ENCODE results near the gene POLR2L. TPM values are rescaled to one million over a fixed set of nuclear protein-coding genes. Genes with fewer than 3 reads are reported as not detected.
A peak's percentile ranks its signal among the peaks of the same experiment; 100 is the strongest.

POLR2L gene
- total RNA-seq, 1 experiment from 2014 or later, result 117 TPM

- Histone ChIP-seq H3K4me1 (ENCODE audit: insufficient read depth, low read length, poor library complexity, severe bottlenecking) (peaks cover 25% of the 10 kb centered on the region), H3K9me3 (ENCODE audit: low read depth, low read length, poor library complexity, severe bottlenecking) (no peaks in the 10 kb centered on the region), H3K36me3 (ENCODE audit: insufficient read depth, low read length, poor library complexity, severe bottlenecking) (no peaks in the 10 kb centered on the region), H3K27ac (ENCODE audit: low read depth, low read length, poor library complexity, severe bottlenecking) (no peak overlapping the region), H3K27me3 (replicated peaks; ENCODE audit: insufficient read depth, low read depth, low read length, poor library complexity) (no peaks in the 10 kb centered on the region), H3K4me3 (ENCODE audit: low read depth, low read length, poor library complexity, severe bottlenecking) (peak overlapping the region; percentile 49)
- TF ChIP-seq EZH2 (IDR thresholded peaks at IDR 0.05; ENCODE audit: borderline replicate concordance, low read depth, low read length, poor library complexity, severe bottlenecking), result no peak
- POLR2A ChIA-PET (ENCODE audit: low non-redundant PET), result no interaction called here
- DNase-seq (ENCODE audit: low spot score), result peak; percentile 86
- no TSS peak for BruUV-seq (replicated peaks)
- CTCF ChIA-PET, result no interaction called here
- intact Hi-C loops (cut with micrococcal nuclease; ENCODE audit: unreplicated experiment), result no loop called here
These were observed 11.8 kb downstream of the POLR2L start for GRCh38 chr11:830295-831117.

- TF ChIP-seq CTCF (conservative IDR thresholded peaks at IDR 0.05; ENCODE audit: low read depth, low read length) (no peak), EZH2 (IDR thresholded peaks at IDR 0.05; ENCODE audit: borderline replicate concordance, low read depth, low read length, poor library complexity, severe bottlenecking) (no peak)
- Histone ChIP-seq H3K36me3 (ENCODE audit: insufficient read depth, low read length, poor library complexity, severe bottlenecking) (peaks cover 3% of the 10 kb centered on the region), H3K4me3 (ENCODE audit: low read depth, low read length, poor library complexity, severe bottlenecking) (peak overlapping the region; percentile 49), H3K9me3 (ENCODE audit: low read depth, low read length, poor library complexity, severe bottlenecking) (no peaks in the 10 kb centered on the region), H3K27me3 (replicated peaks; ENCODE audit: insufficient read depth, low read depth, low read length, poor library complexity) (no peaks in the 10 kb centered on the region), H3K27ac (ENCODE audit: low read depth, low read length, poor library complexity, severe bottlenecking) (no peak overlapping the region), H3K4me1 (ENCODE audit: insufficient read depth, low read length, poor library complexity, severe bottlenecking) (peaks cover 25% of the 10 kb centered on the region)
- intact Hi-C loops (cut with micrococcal nuclease; ENCODE audit: unreplicated experiment), result no loop called here
- no peak for DNase-seq (ENCODE audit: low spot score)
- ChIA-PET POLR2A (ENCODE audit: low non-redundant PET) (no interaction called here), CTCF (no interaction called here)
- BruUV-seq (replicated peaks), result no TSS peak
These were observed 12.5 kb downstream of the POLR2L start for GRCh38 chr11:829847-830294.

- intact Hi-C loops (cut with micrococcal nuclease; ENCODE audit: unreplicated experiment), result no loop called here
- Histone ChIP-seq H3K9me3 (ENCODE audit: low read depth, low read length, poor library complexity, severe bottlenecking) (no peaks in the 10 kb centered on the region), H3K36me3 (ENCODE audit: insufficient read depth, low read length, poor library complexity, severe bottlenecking) (peaks cover 4% of the 10 kb centered on the region), H3K27me3 (replicated peaks; ENCODE audit: insufficient read depth, low read depth, low read length, poor library complexity) (no peaks in the 10 kb centered on the region), H3K4me1 (ENCODE audit: insufficient read depth, low read length, poor library complexity, severe bottlenecking) (peaks cover 25% of the 10 kb centered on the region), H3K4me3 (ENCODE audit: low read depth, low read length, poor library complexity, severe bottlenecking) (peak overlapping the region; percentile 49), H3K27ac (ENCODE audit: low read depth, low read length, poor library complexity, severe bottlenecking) (no peak overlapping the region)
- CTCF ChIA-PET, result no interaction called here
- no peak for TF ChIP-seq EZH2 (IDR thresholded peaks at IDR 0.05; ENCODE audit: borderline replicate concordance, low read depth, low read length, poor library complexity, severe bottlenecking)
- TF ChIP-seq CTCF (conservative IDR thresholded peaks at IDR 0.05; ENCODE audit: low read depth, low read length), result no peak
- POLR2A ChIA-PET (ENCODE audit: low non-redundant PET), result no interaction called here
- DNase-seq (ENCODE audit: low spot score), result no peak
- BruUV-seq (replicated peaks), result no TSS peak
These were observed 13.0 kb downstream of the POLR2L start for GRCh38 chr11:829176-829846.

Data from A673 (cell line).